GM18505 (cell line): ENCODE data around the gene ETS1.

Source experiments
- ATAC-seq: cut with Tn5 transposase; IDR thresholded peaks from one replicate; pipeline ENCODE4 v1.9.1; 2021; ENCODE audit not compliant: unreplicated experiment
- POLR2A ChIP-seq: IDR thresholded peaks from 4 replicates; pipeline ENCODE4 v1.6.1; 2011; ENCODE audit warnings: borderline replicate concordance; ENCODE audit not compliant: insufficient read depth, insufficient read length; ENCODE audit errors: extremely low read depth

Gene ETS1

GRCh38 chr11:128579798-128580504, 7.4 kb downstream of the ETS1 start:
- ATAC-seq = peak; percentile 77
- TF ChIP-seq POLR2A = no peak

GRCh38 chr11:128576555-128576954, 10.8 kb downstream of the ETS1 start:
- ATAC-seq = no peak
- no peak for TF ChIP-seq POLR2A

GRCh38 chr11:128575961-128576350, 11.4 kb downstream of the ETS1 start:
- ATAC-seq = no peak
- TF ChIP-seq POLR2A = no peak

GRCh38 chr11:128575174-128575960, 12.0 kb downstream of the ETS1 start:
- no peak for ATAC-seq
- TF ChIP-seq POLR2A = no peak

GRCh38 chr11:128574576-128575011, 12.8 kb downstream of the ETS1 start:
- ATAC-seq = no peak
- no peak for TF ChIP-seq POLR2A

- ATAC-seq = no peak
Measured at GRCh38 chr11:128573638-128574037, 13.7 kb downstream of the ETS1 start.

GRCh38 chr11:128572965-128573364, 14.4 kb downstream of the ETS1 start:
- no peak for ATAC-seq

More at GRCh38 chr11:128573638-128574037, 13.7 kb downstream of the ETS1 start:
- no peak for TF ChIP-seq POLR2A

GRCh38 chr11:128570632-128571031, 16.7 kb downstream of the ETS1 start:
- no peak for TF ChIP-seq POLR2A
- no peak for ATAC-seq

More at GRCh38 chr11:128572965-128573364, 14.4 kb downstream of the ETS1 start:
- no peak for TF ChIP-seq POLR2A

- no peak for TF ChIP-seq POLR2A
- ATAC-seq = no peak
Measured at GRCh38 chr11:128569291-128569690, 18.1 kb downstream of the ETS1 start.

GRCh38 chr11:128568166-128568778, 19.1 kb downstream of the ETS1 start:
- no peak for ATAC-seq
- TF ChIP-seq POLR2A = no peak

GRCh38 chr11:128567130-128567529, 20.2 kb downstream of the ETS1 start:
- TF ChIP-seq POLR2A = no peak
- no peak for ATAC-seq

- ATAC-seq = no peak
- TF ChIP-seq POLR2A = no peak
Measured at GRCh38 chr11:128565881-128566280, 21.5 kb downstream of the ETS1 start.

- no peak for TF ChIP-seq POLR2A
- ATAC-seq = no peak
Measured at GRCh38 chr11:128564642-128565245, 22.6 kb downstream of the ETS1 start.
